Activated naive CD4-positive, alpha-beta T cell treated with anti-CD3 and anti-CD28 coated beads, Interleukin-2, amount 10 ng/mL, durations not matched to agents 7 days and 5 days (primary cell): ENCODE results near the gene RIIAD1.

Experiments used
- CTCF ChIA-PET: fragments of 350-600 bp; sonication (Branson Sonifier 250); formaldehyde crosslinking; loops from one replicate; lab custom pipeline; 2021; ENCODE audit warnings: antibody characterized with exemption; lab: Charles Lee
- DNase-seq: peaks from one replicate; pipeline ENCODE4 v3.0.0-alpha.2; 2020
- H3K27ac Mint-ChIP-seq: one replicate; pipeline ENCODE4 v1.8.0; 2021; ENCODE audit warnings: mild to moderate bottlenecking, moderate library complexity, mixed read lengths
- H3K27me3 Mint-ChIP-seq: one replicate; pipeline ENCODE4 v1.8.0; 2021; ENCODE audit warnings: mild to moderate bottlenecking, mixed read lengths
- H3K36me3 Mint-ChIP-seq: one replicate; pipeline ENCODE4 v1.8.0; 2021; ENCODE audit warnings: mixed read lengths
- H3K4me1 Mint-ChIP-seq: one replicate; pipeline ENCODE4 v1.8.0; 2021; ENCODE audit warnings: mixed read lengths
- H3K4me3 Mint-ChIP-seq: one replicate; pipeline ENCODE4 v1.8.0; 2021; ENCODE audit warnings: mild to moderate bottlenecking, moderate library complexity, mixed read lengths
- H3K9me3 Mint-ChIP-seq: one replicate; pipeline ENCODE4 v1.8.0; 2021; ENCODE audit warnings: mixed read lengths

RIIAD1 gene

DNA sequence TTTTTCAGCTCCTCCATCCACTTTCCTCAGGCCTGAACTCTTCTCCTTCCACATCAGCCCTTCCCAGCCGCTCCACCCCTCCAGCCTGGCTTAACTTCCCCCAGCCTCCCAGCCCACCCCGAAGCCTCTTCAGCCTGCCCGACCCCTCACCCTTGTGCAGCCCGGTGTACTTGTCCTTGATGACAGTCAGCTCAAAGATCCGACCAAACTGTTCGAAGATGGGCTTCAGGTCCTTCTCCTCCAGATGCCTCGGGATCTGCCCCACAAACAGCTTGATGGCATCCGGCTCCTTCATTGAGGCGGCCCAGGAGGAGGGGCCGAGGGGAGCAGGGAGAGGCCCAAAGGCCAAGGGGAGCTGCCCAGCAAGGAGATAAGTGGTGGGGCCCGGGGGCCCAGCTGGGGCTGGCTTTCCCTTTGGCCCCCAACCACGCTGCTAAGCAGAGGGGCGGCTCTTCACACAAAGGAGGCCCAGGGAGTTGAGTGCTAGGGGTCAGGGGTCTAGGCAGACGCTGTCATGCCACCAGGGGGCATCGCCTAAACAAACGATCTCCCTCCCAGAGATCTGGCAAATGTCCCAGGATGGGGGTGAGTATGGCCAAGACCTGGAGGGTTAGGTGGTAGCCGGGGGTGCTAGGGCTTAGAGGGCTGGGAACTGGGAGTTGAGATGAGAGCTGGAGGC, 5.5 kb upstream of the RIIAD1 start:
- Mint-ChIP-seq H3K27ac (no peak overlapping the region), H3K36me3 (no peaks in the 10 kb centered on the region), H3K4me3 (no peak overlapping the region), H3K27me3 (peaks cover 92% of the 10 kb centered on the region), H3K4me1 (peaks cover 14% of the 10 kb centered on the region), H3K9me3 (no peaks in the 10 kb centered on the region)
- CTCF ChIA-PET: interaction anchor here (1.8 kb wide), 1 partner anchor 19 kb away, joined by 6 read pairs; no protein-coding TSS in a partner anchor
- no peak for DNase-seq

DNA sequence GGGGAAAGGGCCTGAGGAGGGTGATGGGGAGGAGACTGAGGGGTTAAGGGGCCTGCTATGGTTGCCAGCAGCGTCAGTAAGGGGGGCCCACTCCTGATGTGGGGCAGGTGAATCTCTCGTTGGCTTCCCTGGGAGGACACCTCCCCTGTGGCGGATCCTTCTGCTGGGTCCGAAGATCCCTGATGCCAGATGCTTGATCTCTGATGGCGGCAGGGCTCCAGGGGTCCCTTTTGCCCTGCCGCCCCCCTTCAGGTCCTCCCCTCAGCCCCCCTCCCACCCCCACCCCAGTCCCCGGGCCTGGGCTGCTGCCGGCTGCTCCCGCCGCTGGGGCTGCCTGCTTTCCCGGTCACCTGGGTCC, 4.9 kb upstream of the RIIAD1 start:
- DNase-seq: no peak
- Mint-ChIP-seq H3K36me3 (no peaks in the 10 kb centered on the region), H3K27ac (no peak overlapping the region), H3K9me3 (no peaks in the 10 kb centered on the region), H3K4me3 (no peak overlapping the region), H3K27me3 (peaks cover 98% of the 10 kb centered on the region), H3K4me1 (peaks cover 18% of the 10 kb centered on the region)
- CTCF ChIA-PET: interaction anchor here (1.8 kb wide), 1 partner anchor 18 kb away, joined by 6 read pairs; no protein-coding TSS in a partner anchor

GRCh38 chr1:151716771-151717631, 4.3 kb upstream of the RIIAD1 start, which contains the start of gene CELF3:
Gene CELF3 (minus strand): TSS chr1:151716803. CDS start chr1:151716020, 783 bp downstream.
- Mint-ChIP-seq H3K4me1 (peaks cover 24% of the 10 kb centered on the region), H3K4me3 (no peak within 1 kb of the TSS), H3K9me3 (no peaks in the 10 kb centered on the region), H3K27me3 (peaks cover 98% of the 10 kb centered on the region), H3K36me3 (no peaks in the 10 kb centered on the region), H3K27ac (no peak within 1 kb of the TSS)
- CTCF ChIA-PET: interaction anchor here (0.7 to 1.8 kb wide), 2 partner anchors 17 to 285 kb away, joined by 3 to 6 read pairs; no protein-coding TSS in a partner anchor
- peak; percentile 56 for DNase-seq

- H3K36me3 Mint-ChIP-seq: no peaks in the 10 kb centered on the region
- H3K4me1 Mint-ChIP-seq: peaks cover 26% of the 10 kb centered on the region
- DNase-seq: no peak
- CTCF ChIA-PET: interaction anchor here (0.7 to 0.9 kb wide), 2 partner anchors 17 to 284 kb away, joined by 3 read pairs; no protein-coding TSS in a partner anchor
- H3K27me3 Mint-ChIP-seq: peaks cover 97% of the 10 kb centered on the region
- H3K9me3 Mint-ChIP-seq: no peaks in the 10 kb centered on the region
- no peak overlapping the region for H3K27ac Mint-ChIP-seq
- no peak overlapping the region for H3K4me3 Mint-ChIP-seq
These were observed 3.3 kb upstream of the RIIAD1 start for GRCh38 chr1:151718011-151718431.

- no peaks in the 10 kb centered on the region for H3K36me3 Mint-ChIP-seq
- CTCF ChIA-PET: interaction anchor here (0.9 kb wide), 1 partner anchor 16 kb away, joined by 3 read pairs; no protein-coding TSS in a partner anchor
- H3K27me3 Mint-ChIP-seq: peaks cover 97% of the 10 kb centered on the region
These were observed 2.7 kb upstream of the RIIAD1 start for GRCh38 chr1:151718666-151719065.

DNA sequence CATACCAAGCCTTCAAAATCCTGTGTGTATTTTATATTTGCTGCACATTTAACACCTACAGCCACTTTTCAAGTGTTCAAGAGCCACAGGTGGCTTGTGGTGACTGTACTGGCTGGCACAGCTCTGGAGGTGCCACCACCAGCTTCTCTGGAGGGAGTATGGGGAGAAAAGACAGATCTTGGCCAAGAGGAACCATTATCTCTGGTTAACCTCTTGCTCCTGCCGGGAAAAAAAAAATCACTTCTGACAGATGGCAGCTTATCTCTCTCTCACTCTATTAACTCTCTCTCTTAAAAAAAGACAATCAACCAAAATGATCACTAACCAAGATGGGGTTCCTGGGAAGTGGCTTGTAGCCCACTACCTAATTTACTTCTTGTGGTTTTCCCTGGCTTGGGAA, 1.2 kb upstream of the RIIAD1 start:
- H3K9me3 Mint-ChIP-seq: no peaks in the 10 kb centered on the region
- peaks cover 97% of the 10 kb centered on the region for H3K27me3 Mint-ChIP-seq
- no peak for DNase-seq
- H3K4me1 Mint-ChIP-seq: peaks cover 26% of the 10 kb centered on the region
- H3K27ac Mint-ChIP-seq: no peak overlapping the region
- H3K4me3 Mint-ChIP-seq: no peak overlapping the region
- H3K36me3 Mint-ChIP-seq: no peaks in the 10 kb centered on the region
- CTCF ChIA-PET: interaction anchor here (1.4 kb wide), 1 partner anchor 14 kb away, joined by 9 read pairs; no protein-coding TSS in a partner anchor

More at GRCh38 chr1:151718666-151719065, 2.7 kb upstream of the RIIAD1 start:
- Mint-ChIP-seq H3K4me1 (peaks cover 26% of the 10 kb centered on the region), H3K9me3 (no peaks in the 10 kb centered on the region), H3K27ac (no peak overlapping the region), H3K4me3 (no peak overlapping the region)
- DNase-seq: no peak

DNA sequence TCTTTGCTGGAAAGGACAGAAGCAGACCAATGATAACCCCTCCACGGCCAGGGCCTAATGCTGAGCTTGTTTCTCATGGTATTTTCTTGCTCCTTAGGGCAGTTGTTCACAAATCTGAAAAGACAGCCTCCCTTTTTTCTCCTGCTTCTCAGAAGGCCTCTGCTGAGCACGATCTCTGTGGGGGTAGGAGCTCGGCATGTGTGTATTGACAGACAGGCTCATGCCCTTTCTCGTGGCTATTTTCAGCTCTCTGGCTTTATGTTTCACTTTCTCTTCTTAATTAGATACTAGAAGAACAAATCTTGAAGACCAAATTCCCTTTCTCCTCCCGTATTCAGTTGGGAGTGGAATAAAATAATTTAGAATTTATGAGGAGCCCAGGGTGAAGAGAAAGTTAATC, 768 bp upstream of the RIIAD1 start:
- H3K4me1 Mint-ChIP-seq: peaks cover 26% of the 10 kb centered on the region
- H3K27me3 Mint-ChIP-seq: peaks cover 94% of the 10 kb centered on the region
- H3K4me3 Mint-ChIP-seq: peak overlapping the region; percentile 54
- CTCF ChIA-PET: interaction anchor here (0.7 to 1.4 kb wide), 2 partner anchors 13 to 44 kb away, joined by 3 to 9 read pairs; no protein-coding TSS in a partner anchor
- H3K27ac Mint-ChIP-seq: no peak overlapping the region
- no peaks in the 10 kb centered on the region for H3K9me3 Mint-ChIP-seq
- no peaks in the 10 kb centered on the region for H3K36me3 Mint-ChIP-seq
- DNase-seq: peak; percentile 34

DNA sequence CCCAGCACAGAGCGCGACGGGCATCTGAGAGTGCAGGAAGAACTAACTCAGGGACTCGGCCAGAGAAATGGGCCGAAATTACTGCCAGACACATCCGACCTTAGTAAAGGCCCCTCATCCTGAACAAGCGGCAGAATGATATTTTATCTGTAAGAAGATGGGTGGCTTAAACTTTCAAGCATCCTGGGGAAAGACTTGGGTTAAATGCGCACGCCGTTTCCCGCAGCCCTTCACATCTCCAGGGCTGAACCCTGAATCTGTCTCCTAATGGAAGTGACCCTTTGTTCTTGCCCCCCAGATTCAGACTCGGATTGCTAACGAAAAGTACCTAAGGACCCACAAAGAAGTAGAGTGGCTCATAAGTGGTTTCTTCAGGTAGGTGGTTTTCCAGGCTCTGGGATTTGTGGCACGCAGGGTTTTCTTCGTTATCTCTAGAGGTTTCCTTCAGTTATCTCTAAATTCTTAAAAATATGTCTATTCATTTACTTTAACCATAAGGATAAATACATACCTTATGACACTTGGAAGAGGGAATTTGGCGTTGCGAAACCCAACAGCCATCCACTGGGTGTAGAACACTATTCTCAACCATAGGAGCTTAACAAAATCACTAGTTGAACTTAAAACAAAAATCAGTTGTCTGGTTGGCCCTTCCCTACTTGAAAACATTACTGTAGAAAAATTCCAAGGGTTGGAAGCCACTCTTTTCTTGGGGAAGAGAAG, 627 bp downstream of the RIIAD1 start:
- Mint-ChIP-seq H3K4me1 (peaks cover 24% of the 10 kb centered on the region), H3K27me3 (peaks cover 93% of the 10 kb centered on the region), H3K27ac (no peak overlapping the region), H3K4me3 (peak overlapping the region; percentile 65), H3K36me3 (no peaks in the 10 kb centered on the region), H3K9me3 (no peaks in the 10 kb centered on the region)
- DNase-seq: no peak
- CTCF ChIA-PET: interaction anchor here (1.2 kb wide), 1 partner anchor 124 kb away, joined by 3 read pairs; no protein-coding TSS in a partner anchor

DNA sequence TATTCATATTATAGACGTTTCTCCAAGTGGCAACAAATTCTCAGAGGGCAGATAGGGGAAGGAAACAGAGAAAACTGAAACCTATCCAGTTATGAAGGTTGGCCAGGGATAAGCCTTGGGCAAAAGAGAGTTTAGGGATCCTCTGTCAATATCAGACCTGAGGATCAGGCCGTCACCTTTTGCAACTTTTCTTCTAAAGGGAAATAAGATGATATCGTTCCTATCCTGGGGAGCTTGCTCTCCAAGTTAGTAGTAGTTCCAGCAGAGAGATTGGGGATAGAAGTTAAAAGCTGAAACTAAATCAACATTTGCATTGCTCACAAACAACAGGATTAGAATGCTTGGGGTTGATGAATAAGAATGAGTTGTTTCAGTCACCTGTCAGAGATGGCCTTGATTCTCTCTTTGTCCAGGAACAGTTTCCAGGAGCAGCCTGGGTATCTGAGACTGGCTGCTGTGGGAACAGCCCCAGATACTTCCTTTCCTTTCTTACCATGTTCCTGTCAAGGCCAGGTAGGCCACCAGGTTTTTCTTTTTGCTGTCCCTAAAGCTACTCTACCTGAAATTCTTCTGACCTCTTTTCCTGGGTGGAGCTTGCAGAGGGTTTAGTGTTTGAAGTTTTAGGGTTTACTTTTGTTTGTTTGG, 2.5 kb downstream of the RIIAD1 start:
- no peak overlapping the region for H3K4me3 Mint-ChIP-seq
- H3K4me1 Mint-ChIP-seq: peaks cover 21% of the 10 kb centered on the region
- no peak for DNase-seq
- no peaks in the 10 kb centered on the region for H3K36me3 Mint-ChIP-seq
- H3K27ac Mint-ChIP-seq: no peak overlapping the region
- peaks cover 88% of the 10 kb centered on the region for H3K27me3 Mint-ChIP-seq
- H3K9me3 Mint-ChIP-seq: no peaks in the 10 kb centered on the region
- CTCF ChIA-PET: interaction anchor here (0.5 to 0.7 kb wide), 2 partner anchors 81 to 195 kb away, joined by 3 read pairs; no protein-coding TSS in a partner anchor

- Mint-ChIP-seq H3K9me3 (no peaks in the 10 kb centered on the region), H3K27me3 (peaks cover 60% of the 10 kb centered on the region), H3K4me1 (no peaks in the 10 kb centered on the region), H3K27ac (no peak overlapping the region), H3K4me3 (no peak overlapping the region), H3K36me3 (no peaks in the 10 kb centered on the region)
- CTCF ChIA-PET: no interaction called here
- DNase-seq: no peak
These were observed 7.1 kb downstream of the RIIAD1 start for GRCh38 chr1:151728151-151729054.

- DNase-seq: no peak
- Mint-ChIP-seq H3K4me1 (no peaks in the 10 kb centered on the region), H3K4me3 (no peak overlapping the region), H3K27me3 (peaks cover 52% of the 10 kb centered on the region), H3K9me3 (no peaks in the 10 kb centered on the region), H3K27ac (no peak overlapping the region), H3K36me3 (no peaks in the 10 kb centered on the region)
- CTCF ChIA-PET: no interaction called here
These were observed 8.0 kb downstream of the RIIAD1 start for GRCh38 chr1:151729157-151729965.

GRCh38 chr1:151729966-151730291, 8.6 kb downstream of the RIIAD1 start:
- no peaks in the 10 kb centered on the region for H3K9me3 Mint-ChIP-seq
- no peaks in the 10 kb centered on the region for H3K36me3 Mint-ChIP-seq
- peaks cover 48% of the 10 kb centered on the region for H3K27me3 Mint-ChIP-seq
- CTCF ChIA-PET: no interaction called here
- H3K4me3 Mint-ChIP-seq: no peak overlapping the region
- no peaks in the 10 kb centered on the region for H3K4me1 Mint-ChIP-seq
- no peak for DNase-seq
- H3K27ac Mint-ChIP-seq: no peak overlapping the region
